GM19023 (cell line): ENCODE measurements around the gene SLAIN2.

ENCODE experiments used
- ATAC-seq: cut with Tn5 transposase; IDR thresholded peaks from one replicate; pipeline ENCODE4 v1.9.1; 2021; ENCODE audit warnings: mild to moderate bottlenecking, moderate library complexity; ENCODE audit not compliant: unreplicated experiment

The SLAIN2 gene

GRCh38 chr4:48368389-48368788, 27.1 kb downstream of the SLAIN2 start:
- no peak for ATAC-seq

GRCh38 chr4:48369248-48369647, 27.9 kb downstream of the SLAIN2 start:
- ATAC-seq = no peak

GRCh38 chr4:48369771-48370170, 28.4 kb downstream of the SLAIN2 start:
- no peak for ATAC-seq

- no peak for ATAC-seq
These were observed 29.2 kb downstream of the SLAIN2 start for GRCh38 chr4:48370260-48371134.

GRCh38 chr4:48372272-48372671, 30.9 kb downstream of the SLAIN2 start:
- ATAC-seq = no peak

GRCh38 chr4:48375651-48376304, 34.4 kb downstream of the SLAIN2 start:
- ATAC-seq = no peak

GRCh38 chr4:48379587-48380180, 38.4 kb downstream of the SLAIN2 start:
- no peak for ATAC-seq

- ATAC-seq = no peak
These were observed 39.3 kb downstream of the SLAIN2 start for GRCh38 chr4:48380583-48381167.

GRCh38 chr4:48388525-48389154, 47.3 kb downstream of the SLAIN2 start:
- no peak for ATAC-seq

GRCh38 chr4:48396043-48396442, 54.7 kb downstream of the SLAIN2 start:
- ATAC-seq = no peak

GRCh38 chr4:48400416-48400815, 59.1 kb downstream of the SLAIN2 start:
- no peak for ATAC-seq

GRCh38 chr4:48403358-48403757, 62.0 kb downstream of the SLAIN2 start:
- ATAC-seq = no peak

- no peak for ATAC-seq
These were observed 62.5 kb downstream of the SLAIN2 start for GRCh38 chr4:48403779-48404178.

GRCh38 chr4:48405924-48406323, 64.6 kb downstream of the SLAIN2 start:
- no peak for ATAC-seq

- ATAC-seq = no peak
These were observed 67.9 kb downstream of the SLAIN2 start for GRCh38 chr4:48409203-48409602.

- no peak for ATAC-seq
These were observed 69.5 kb downstream of the SLAIN2 start for GRCh38 chr4:48410812-48411211.

- no peak for ATAC-seq
These were observed 78.8 kb downstream of the SLAIN2 start for GRCh38 chr4:48420144-48420543.

- ATAC-seq = no peak
These were observed 79.8 kb downstream of the SLAIN2 start for GRCh38 chr4:48421101-48421500.

- ATAC-seq = no peak
These were observed 87.6 kb downstream of the SLAIN2 start for GRCh38 chr4:48428926-48429325.

GRCh38 chr4:48429709-48430474, 88.6 kb downstream of the SLAIN2 start:
- no peak for ATAC-seq
